HG03196 (cell line): ENCODE data around the gene RRP8.

Experiments
- ATAC-seq: cut with Tn5 transposase; IDR thresholded peaks from one replicate; pipeline ENCODE4 v1.9.1; 2021; ENCODE audit not compliant: unreplicated experiment

Gene RRP8

GRCh38 chr11:6572215-6572614 is 31.2 kb downstream of the RRP8 start:
- ATAC-seq: no peak

- ATAC-seq: no peak
These were observed 31.9 kb downstream of the RRP8 start for GRCh38 chr11:6571434-6572008.

- ATAC-seq: no peak
These were observed 32.6 kb downstream of the RRP8 start for GRCh38 chr11:6570691-6571427.

DNA sequence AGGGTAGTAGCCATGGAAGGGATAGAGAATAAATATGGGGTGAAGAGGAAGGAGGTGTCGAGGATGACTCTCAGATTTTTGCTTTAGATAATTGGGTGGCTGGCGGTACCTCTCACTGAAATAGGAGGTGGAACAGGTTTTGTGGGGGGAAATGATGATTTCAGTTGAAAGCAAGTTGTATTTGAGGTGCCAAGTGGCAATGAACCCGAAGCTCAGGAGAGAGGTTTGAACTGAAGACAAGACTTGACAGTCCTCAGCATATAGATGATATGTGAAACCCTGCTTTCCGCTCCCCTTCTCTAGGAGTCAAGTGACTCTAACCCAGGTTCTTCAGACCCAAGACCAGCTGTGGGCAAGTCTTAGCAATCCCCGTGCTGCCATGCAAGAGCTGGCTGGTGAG is 33.7 kb downstream of the RRP8 start:
- ATAC-seq: no peak

- no peak for ATAC-seq
These were observed 35.1 kb downstream of the RRP8 start for GRCh38 chr11:6568191-6568918.

GRCh38 chr11:6567371-6567745 is 36.1 kb downstream of the RRP8 start:
- ATAC-seq: no peak

DNA sequence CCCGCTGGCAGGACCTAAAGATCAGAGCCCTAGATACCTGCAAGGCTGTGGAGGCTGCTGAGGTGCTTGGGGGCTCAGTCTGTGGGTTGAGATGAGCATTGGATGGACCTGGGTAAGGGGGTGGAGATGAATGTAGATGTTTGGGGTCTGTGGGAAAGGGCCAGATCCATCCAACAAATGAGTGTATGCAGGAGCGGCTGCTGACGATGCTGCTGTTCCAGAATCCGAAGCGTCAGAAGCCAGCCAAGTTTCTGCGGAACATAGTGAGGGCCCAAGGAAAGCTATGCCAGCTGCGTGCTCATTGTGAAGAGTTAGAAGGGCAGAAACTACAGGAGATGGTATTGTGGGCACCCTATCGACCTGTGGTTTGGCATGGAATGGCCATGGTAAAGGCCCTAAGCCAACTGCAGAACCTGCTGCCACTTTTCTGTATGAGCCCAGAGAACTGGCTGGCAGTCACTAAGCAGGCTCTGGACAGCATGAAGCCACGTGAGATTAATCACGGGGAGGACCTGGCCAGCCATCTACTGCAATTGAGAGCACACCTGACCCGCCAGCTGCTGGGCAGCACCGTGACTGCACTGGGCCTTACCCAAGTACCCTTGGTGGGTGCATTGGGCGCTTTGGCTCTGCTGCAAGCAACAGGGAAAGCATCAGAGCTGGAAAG is 36.6 kb downstream of the RRP8 start:
- ATAC-seq: no peak

DNA sequence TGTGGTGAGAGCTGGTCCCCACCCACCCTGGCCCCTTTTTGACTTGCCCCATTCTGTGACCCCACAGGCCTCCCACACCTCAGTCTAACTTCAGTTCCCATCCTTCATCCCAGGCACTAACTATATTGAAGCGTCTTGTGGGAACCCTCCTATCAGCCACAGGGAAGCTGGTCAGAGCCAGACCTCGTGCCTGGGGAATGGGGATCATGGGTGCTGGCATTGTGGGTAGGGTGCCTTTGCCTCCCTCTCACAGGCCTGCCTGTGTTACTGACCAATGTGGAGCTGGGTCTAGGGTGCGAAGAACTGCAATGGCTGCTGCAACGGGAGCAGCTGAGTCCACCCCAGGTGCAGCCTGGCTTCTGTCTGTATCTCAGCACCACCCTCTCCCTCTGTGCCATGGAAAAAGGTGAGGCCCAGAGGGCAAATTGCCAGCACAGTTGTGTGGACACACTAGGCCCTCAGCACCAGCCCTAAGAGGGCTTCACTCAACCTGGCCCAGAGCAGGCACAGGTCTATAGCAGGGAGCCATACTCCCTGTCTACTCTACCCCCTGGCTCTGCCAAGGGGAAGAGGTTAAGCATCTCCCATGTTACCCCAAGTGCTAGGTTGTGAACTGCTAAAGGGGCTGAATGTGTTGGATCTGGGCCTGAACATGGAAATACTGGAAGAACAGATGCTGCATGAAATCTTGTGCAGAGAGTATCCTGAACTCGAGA is 37.3 kb downstream of the RRP8 start:
- ATAC-seq: no peak

DNA sequence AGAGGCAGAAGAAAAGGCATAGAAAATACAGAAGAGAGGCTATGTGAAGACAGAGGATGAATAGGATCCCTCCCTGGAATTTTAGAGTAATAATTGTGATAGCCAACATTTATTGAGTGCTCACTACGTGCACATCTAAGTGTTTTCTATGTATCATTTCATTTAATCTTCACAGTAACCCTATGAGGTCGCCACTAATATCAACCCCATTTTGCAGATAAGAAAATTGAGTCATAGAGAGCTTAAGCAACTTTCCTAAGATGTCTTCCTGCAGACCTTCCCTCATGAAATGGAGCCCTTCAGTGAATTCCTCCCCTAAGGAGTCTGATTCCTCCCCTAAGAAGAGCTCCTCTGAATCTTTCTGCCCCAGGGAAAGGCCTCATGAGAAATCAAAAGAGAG is 38.1 kb downstream of the RRP8 start:
- ATAC-seq: no peak

- no peak for ATAC-seq
These were observed 39.7 kb downstream of the RRP8 start for GRCh38 chr11:6563667-6564066.

- ATAC-seq: no peak
These were observed 40.2 kb downstream of the RRP8 start for GRCh38 chr11:6563121-6563619.

- no peak for ATAC-seq
These were observed 42.1 kb downstream of the RRP8 start for GRCh38 chr11:6561288-6561687.

DNA sequence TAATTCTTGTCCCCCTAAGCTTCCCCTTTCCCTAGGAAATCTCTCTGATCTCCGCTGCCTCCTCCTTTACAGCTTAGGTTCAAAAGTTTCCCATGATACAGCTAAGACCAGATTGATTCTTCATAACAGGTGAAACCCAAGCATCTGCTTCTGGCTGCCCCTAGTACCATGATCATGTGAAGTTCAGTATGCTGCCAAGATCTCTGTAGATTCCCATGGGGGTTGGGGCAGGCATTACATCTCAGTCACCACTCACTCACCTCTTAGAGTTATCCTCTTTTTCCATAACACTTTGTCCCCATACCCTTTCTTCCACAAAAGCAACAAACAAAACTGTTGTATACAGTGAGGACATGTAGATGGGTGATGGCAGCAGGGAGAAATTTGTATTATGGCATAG is 44.0 kb downstream of the RRP8 start:
- no peak for ATAC-seq

- no peak for ATAC-seq
These were observed 45.4 kb downstream of the RRP8 start for GRCh38 chr11:6557761-6558674.

- no peak for ATAC-seq
These were observed 46.4 kb downstream of the RRP8 start for GRCh38 chr11:6557063-6557462.

GRCh38 chr11:6556139-6556949 is 47.1 kb downstream of the RRP8 start:
- no peak for ATAC-seq

DNA sequence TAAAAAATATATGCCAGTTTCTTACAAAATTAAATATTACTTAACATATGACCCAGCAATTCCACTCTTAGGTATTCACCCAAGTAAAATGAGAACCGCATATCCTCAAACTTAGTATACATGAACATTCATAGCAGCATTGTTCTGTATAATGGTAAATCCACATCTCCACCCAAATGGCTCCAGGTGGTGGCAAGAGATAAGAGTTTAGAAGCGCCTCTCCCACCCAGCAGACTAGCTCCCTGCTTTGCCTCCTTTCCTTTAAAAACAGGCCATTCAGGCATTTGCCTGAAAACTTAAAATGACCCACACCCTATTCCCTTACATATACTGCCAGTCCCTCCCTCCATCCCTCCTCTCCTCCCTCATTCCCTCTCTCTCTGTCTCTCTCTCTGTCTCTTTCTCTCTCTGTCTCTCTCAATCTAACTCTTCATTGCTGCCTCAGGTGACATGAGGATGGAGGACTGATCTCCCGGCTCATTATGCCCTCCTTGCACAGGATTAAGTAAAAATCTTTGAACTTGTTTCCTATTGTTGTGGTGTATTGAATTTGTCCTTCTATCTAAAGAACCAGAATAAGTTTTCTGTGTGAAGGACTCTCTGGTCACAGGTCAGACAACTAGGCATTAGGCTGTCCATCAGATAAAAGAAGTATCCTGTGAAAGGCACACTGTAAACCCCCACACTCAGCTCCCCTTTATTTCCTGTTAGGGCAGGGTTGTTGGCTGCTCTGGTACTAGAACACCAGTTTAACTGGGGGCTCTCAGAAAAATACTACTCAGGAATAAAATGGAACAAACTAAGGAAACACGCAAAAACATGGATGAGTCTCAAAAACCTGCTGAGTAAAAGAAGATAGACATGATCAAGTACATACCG is 48.3 kb downstream of the RRP8 start:
- ATAC-seq: no peak

DNA sequence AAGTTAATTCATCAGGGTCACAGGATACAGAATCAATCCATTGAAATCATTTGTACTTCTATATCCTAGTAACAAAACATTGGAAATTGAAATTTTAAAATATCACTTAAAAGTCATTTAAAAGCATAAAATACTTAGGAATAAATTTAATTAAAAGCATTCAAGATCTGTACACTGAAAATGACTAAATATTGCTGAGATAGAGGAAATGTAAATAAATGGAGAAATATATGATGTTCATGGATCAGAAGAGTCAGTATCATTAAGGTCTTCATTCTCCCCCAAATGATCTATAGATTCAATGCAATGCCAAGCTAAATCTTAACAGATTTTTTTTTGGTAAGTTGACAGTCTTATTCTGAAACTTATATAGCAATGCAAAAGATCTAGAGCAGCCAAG is 49.8 kb downstream of the RRP8 start:
- no peak for ATAC-seq
